ENCODE measurements around the gene ANAPC15.

The ANAPC15 gene

DNA sequence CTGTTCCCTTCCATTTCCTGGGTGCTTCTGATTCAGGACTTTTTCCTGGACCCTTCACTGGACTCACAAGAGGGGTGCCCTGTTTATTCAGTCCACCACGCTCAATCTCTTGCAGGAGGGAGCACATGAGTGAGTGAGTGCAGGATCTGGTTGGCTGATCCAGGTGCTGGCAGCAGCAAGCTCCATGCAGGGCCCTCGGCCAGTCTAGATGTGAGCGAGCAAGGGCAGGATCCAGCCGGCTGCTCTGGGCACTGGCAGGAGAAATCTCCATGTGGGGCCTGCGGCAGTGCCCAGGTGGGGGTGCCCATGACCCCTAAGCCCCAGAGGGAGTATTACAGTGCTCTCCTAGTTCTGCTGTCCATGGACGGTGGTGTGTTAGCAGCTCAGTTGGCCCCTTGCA, 11.6 kb upstream of the ANAPC15 start:
- DNase-seq (ENCODE audit: low spot score), result no peak

GRCh38 chr11:72123117-72123653, 10.7 kb upstream of the ANAPC15 start:
- DNase-seq (ENCODE audit: low spot score), result no peak

- DNase-seq (ENCODE audit: low spot score), result no peak
Measured at GRCh38 chr11:72122607-72123006, 10.1 kb upstream of the ANAPC15 start.

DNA sequence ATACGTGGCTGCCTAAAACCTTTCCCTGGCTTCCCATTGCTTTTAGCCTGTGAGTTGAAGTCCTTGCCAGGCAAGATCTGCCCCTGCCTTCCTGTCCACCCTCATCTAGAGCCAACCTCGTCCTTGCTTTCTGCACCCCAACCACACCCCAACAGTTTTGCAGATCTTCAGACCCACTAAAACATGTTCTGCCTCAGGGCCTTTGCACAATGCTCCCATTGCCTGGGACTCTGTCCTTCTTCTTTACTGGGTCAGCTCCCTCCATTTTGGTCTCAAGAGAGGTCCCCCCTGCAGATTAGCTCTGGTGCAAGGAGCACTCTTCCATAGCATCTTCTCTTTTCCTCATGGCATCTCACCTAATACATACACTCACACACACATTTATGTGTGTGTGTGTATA, 8.4 kb upstream of the ANAPC15 start:
- no peak for DNase-seq (ENCODE audit: low spot score)

- DNase-seq (ENCODE audit: low spot score), result no peak
Measured at GRCh38 chr11:72119198-72119597, 6.7 kb upstream of the ANAPC15 start.

GRCh38 chr11:72116019-72116755, 3.7 kb upstream of the ANAPC15 start:
- DNase-seq (ENCODE audit: low spot score), result no peak

DNA sequence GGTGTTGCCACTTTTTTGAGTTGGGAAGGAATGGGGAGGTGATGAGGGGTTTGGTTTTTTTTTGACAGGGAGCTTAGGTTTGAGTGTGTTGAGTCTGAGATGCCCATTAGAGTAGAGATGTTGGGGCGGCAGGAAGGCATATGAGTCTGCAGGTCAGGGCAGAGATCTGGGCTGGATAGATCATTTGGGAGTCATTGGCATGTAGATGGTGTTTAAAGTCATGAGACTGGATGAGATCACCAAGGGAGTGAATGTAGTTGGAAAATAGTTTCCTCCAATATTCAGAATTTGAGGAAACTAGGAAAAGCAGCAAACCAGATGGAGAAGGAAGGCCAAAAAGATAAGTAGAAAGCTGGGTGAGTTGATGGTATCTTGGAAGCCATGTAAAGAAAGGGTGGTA, 2.1 kb upstream of the ANAPC15 start:
- DNase-seq (ENCODE audit: low spot score), result no peak

- DNase-seq (ENCODE audit: low spot score), result no peak
Measured at GRCh38 chr11:72112978-72113808, 698 bp upstream of the ANAPC15 start.

GRCh38 chr11:72111300-72112142, 974 bp downstream of the ANAPC15 start:
- no peak for DNase-seq (ENCODE audit: low spot score)

GRCh38 chr11:72105888-72106287, 6.6 kb downstream of the ANAPC15 start, which contains the start of gene TOMT:
Gene TOMT (plus strand): TSS chr11:72105924. CDS start chr11:72105952, 28 bp downstream.
- no peak for DNase-seq (ENCODE audit: low spot score)

DNA sequence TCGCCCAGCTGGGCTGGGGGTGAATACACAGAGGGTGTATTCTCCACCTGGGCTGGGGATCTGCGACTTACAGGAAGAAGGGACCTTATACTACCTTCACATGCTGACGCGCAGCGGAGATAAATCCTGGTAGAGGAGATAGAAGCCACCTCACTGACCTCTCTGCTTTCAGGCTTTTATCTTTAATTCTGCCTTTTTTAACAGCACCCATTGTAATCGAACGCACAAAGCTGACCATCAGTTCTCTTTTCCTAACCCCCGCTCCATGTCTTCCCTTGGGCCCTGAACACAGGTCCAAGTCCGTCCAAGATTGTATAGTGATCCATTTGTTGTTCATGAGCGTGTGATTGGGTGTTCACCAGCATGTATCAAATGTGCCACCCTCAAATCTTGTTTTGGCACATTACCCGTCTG, 8.7 kb downstream of the ANAPC15 start:
- no peak for DNase-seq (ENCODE audit: low spot score)

- peak; percentile 74 for DNase-seq (ENCODE audit: low spot score)
Measured at GRCh38 chr11:72102946-72103753, 9.3 kb downstream of the ANAPC15 start, which contains the start of gene LAMTOR1. Gene LAMTOR1 (minus strand): TSS chr11:72103297. CDS start chr11:72103224, 73 bp downstream.

GRCh38 chr11:72102631-72102945, 9.9 kb downstream of the ANAPC15 start:
- DNase-seq (ENCODE audit: low spot score), result no peak

DNA sequence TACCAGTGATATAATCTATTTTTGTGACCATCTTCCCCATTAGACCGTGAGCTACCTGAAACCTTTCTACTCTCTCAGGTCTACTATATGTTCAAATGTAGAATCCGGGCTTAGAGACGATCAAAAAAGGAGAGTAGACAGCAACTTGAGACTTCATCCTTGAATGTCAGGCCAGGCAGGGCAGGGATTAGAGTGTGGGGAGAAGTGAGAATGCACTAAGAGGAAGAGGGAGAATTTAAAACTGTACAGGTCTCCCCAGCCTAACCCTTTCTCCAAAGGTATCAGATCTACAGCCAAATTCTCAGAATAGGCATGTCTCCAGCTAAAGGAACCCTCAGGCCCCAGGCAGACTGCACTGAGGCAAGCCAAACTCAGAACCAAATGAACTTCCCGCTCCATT, 10.3 kb downstream of the ANAPC15 start:
- DNase-seq (ENCODE audit: low spot score), result no peak

DNA sequence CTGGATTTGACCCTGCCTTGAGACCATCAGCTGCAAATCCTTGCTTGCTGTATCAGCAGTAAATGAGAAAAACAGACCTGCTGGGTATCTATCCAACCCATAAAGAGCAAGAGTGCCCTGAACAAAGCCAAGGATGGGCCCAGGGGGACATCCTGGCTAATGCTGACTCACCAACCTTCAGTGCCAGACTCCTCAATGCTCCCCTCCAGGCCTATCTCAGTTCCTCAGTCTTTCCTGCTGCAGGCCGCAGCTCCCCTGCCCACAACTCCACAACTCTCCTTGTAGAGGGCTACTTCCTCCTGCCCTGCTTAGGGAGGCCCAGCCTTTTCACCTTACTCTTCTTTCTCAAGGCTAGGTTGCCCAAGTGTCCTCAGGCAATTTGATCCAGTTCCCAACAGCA, 12.0 kb downstream of the ANAPC15 start:
- no peak for DNase-seq (ENCODE audit: low spot score)

DNA sequence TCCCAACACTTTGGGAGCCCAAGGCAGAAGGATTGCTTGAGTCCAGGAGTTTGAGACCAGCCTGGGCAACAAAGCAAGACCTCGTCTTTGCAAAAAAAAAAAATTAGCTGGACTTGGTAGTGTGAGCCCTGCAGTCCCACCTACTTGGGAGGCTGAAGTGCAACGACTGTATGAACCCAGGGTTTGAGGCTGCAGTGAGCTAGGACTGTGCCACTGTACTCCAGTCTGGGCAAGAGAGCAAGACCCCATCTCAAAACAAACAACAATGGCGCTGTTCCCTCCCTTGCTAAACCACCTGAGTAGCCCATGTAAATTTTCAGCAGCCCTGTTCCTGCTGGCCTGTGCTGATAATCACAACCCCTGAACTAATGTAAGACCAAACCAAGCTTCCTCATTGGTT, 12.5 kb downstream of the ANAPC15 start:
- DNase-seq (ENCODE audit: low spot score), result no peak

DNA sequence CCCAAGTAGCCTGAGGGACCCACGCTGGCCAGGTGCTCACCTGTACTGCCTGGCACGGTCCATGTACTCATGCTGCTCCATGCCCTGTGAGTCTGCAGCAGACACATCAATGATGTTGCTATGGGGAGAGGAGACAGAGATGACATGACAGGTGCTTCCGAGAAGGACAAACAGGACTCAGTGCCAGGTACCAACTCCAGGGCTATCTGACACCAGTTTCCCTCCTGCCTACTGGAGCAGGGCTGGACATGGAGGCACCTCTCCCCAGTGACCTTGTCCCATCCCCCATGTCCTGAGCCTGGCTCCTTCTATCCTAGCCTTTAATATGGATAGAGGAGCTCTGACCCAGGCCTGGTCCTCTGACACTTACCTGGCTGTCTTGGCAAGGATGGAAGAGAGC, 13.8 kb downstream of the ANAPC15 start:
- no peak for DNase-seq (ENCODE audit: low spot score)

DNA sequence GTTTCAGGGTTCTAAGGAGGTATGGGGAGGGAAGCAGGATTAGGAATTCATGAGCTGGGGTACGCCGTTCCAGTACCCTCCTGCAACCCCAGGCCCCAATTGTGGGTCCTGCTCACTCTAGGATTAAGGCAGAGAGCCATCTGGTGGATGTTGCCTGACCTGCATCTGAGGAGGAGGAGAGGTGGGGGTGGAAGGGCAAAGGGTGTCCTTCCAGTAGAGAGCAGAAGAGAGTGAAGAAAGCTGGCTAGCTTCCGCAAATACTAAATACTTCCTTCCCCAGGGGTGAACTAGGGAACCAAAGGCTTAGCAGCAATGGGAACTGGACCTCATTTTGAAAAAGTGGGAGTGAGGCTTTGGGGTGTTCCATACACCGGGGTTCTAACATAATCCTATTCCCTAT, 21.2 kb downstream of the ANAPC15 start:
- peak; percentile 49 for DNase-seq (ENCODE audit: low spot score)

GRCh38 chr11:72088076-72088808, 24.3 kb downstream of the ANAPC15 start:
- no peak for DNase-seq (ENCODE audit: low spot score)

DNA sequence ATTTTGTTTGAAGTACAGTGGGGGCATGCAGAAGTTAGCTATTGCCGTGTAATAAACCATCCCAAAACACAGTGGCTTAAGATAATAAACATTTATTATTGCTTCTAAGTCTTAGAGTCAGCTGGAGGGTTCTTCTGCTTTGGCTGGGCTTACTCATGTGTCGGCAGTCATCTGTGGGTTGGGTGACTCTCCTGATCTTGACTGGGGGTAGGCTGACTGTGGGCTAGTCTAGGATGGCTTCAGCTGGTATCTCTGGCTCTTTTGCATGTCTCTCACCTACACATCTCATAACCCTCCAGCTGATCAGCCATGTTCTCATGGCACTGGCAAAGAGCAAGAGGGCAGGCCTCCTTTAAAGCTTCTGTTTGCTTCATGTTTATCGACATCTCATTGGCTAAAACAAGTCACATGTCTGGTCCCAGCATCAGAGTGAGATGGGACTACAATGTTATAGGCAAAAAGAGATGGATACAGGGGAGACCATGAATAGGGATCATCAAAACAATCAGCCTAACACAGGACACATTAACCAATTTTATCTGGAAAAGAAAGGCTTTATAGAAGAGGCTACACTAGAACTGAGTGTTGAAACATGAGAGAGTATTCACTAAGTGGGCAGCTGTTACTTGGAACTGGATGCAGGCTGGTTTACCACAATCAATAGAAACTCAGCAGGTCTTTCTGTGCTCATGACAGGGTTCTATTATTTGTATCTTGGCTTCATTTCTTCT, 26.7 kb downstream of the ANAPC15 start:
- no peak for DNase-seq (ENCODE audit: low spot score)
